Measurements from ENCODE around the gene MAP3K5.

DNA sequence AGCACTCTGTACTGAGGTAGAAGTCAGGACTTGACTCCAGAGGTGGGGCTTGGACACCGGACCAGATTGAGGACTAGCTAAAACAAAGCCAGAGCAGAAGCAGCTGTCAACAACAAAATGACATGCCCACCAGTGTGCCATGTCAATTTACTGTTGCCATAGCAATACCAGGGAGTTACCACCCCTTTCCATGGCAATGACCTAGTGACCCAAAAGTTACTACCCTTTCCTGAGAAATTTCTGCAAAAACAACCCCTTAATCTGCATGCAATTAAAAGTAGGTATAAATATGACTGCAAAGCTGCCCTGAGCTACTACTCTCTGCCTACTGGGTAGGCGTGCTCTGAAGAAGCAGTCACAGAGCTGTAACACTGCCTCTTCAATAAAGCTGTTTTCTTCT, 21.0 kb downstream of the MAP3K5 start:
- TF ChIP-seq, protein P1, sequence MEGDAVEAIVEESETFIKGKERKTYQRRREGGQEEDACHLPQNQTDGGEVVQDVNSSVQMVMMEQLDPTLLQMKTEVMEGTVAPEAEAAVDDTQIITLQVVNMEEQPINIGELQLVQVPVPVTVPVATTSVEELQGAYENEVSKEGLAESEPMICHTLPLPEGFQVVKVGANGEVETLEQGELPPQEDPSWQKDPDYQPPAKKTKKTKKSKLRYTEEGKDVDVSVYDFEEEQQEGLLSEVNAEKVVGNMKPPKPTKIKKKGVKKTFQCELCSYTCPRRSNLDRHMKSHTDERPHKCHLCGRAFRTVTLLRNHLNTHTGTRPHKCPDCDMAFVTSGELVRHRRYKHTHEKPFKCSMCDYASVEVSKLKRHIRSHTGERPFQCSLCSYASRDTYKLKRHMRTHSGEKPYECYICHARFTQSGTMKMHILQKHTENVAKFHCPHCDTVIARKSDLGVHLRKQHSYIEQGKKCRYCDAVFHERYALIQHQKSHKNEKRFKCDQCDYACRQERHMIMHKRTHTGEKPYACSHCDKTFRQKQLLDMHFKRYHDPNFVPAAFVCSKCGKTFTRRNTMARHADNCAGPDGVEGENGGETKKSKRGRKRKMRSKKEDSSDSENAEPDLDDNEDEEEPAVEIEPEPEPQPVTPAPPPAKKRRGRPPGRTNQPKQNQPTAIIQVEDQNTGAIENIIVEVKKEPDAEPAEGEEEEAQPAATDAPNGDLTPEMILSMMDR (IDR thresholded peaks at IDR 0.05): no peak
- TF ChIP-seq POLR2A (IDR thresholded peaks at IDR 0.05) (no peak), EP300 (IDR thresholded peaks at IDR 0.05) (no peak)

All from sigmoid colon (tissue), 4 donors.